ENCODE data around the gene FRAS1. TPM values are rescaled to one million over a fixed set of nuclear protein-coding genes. Genes with fewer than 3 reads are reported as not detected.

The FRAS1 gene
- total and polyA plus RNA-seq, 2 of the 8 experiments (the other 6 are each of a cell fraction or from before 2014, with no cell fraction given) = 38.5 to 109 TPM

DNA sequence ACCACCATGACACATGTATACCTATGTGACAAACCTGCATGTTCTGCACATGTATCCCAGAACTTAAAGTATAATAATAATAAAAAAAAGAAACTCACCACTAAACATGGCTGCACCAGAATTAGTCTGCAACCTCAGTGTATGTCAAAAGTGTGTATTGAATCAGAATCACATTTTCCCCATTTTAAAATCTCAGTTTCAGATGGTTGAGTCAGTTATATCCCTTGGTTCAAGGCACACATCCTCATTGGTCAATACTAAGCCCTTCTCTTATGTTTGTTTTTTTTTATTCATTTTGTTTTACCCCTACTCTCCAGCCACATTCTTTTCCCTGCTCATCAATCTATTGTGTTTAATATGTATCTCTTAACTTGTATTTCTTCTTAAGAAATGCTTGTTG, 436.6 kb downstream of the FRAS1 start:
- no peaks in the 10 kb centered on the region for H3K79me2 ChIP-seq (ENCODE audit: control insufficient read depth in 1 of 2, insufficient read depth in 2 of 2, low read length in 2 of 2)
- CTCF ChIA-PET (ENCODE audit: partially characterized antibody) = no interaction called here
- H3K9me3 ChIP-seq (ENCODE audit: insufficient read depth in 2 of 2, low read depth in 1 of 2, low read length in 1 of 2) = no peaks in the 10 kb centered on the region
- H3K14ac ChIP-seq (ENCODE audit: insufficient read length) = no peak overlapping the region
- H3K27me3 ChIP-seq (replicated peaks in 1 of 4; ENCODE audit: control insufficient read depth in 3 of 4, extremely low read depth in 1 of 4, insufficient read depth in 3 of 4, low read length in 3 of 4) = no peaks in the 10 kb centered on the region
- H4K91ac ChIP-seq (replicated peaks; ENCODE audit: insufficient read length, low read length) = no peak overlapping the region
- FAIRE-seq (no peak), DNase-seq (ENCODE audit: low read depth in 1 of 2, low spot score in 2 of 2) (no peak)
- H3K4ac ChIP-seq (replicated peaks; ENCODE audit: insufficient read length, low read depth, low read length) = no peak overlapping the region
- POLR2A ChIA-PET (ENCODE audit: partially characterized antibody) = interaction anchor here (0.6 kb wide), 1 partner anchor 484 kb away, joined by 3 read pairs; no protein-coding TSS in a partner anchor
- H4K20me1 ChIP-seq (replicated peaks in 1 of 2; ENCODE audit: control insufficient read depth in 1 of 2, insufficient read depth in 2 of 2, low read length in 2 of 2) = no peaks in the 10 kb centered on the region
- H3K56ac ChIP-seq (replicated peaks; ENCODE audit: insufficient read length, low read depth, low read length) = no peak overlapping the region
- H4K8ac ChIP-seq (ENCODE audit: extremely low read depth, insufficient read depth, low read length) = no peak overlapping the region
- peaks cover 2 to 25% (median 9%) of the 10 kb centered on the region in 4 experiments; a peak in 6 of 8 replicates for H3K36me3 ChIP-seq (ENCODE audit: control insufficient read depth in 2 of 4, insufficient read depth in 4 of 4, low read length in 3 of 4)
- H3K23ac ChIP-seq (ENCODE audit: insufficient read length) = no peak overlapping the region
- no peak overlapping the region for H3K27ac ChIP-seq (ENCODE audit: low read depth, low read length)
- no peaks in the 10 kb centered on the region for H3K23me2 ChIP-seq (ENCODE audit: low read depth, low read length)
- no peak overlapping the region for H2BK5ac ChIP-seq (ENCODE audit: low read depth, low read length)
- H2AK5ac ChIP-seq (ENCODE audit: low read depth, low read length) = no peak overlapping the region
- H3K4me2 ChIP-seq (ENCODE audit: insufficient read depth in 1 of 2, low read depth in 2 of 2, low read length in 2 of 2) = no peak overlapping the region
- H2BK12ac ChIP-seq (ENCODE audit: low read depth, low read length) = no peak overlapping the region
- H2AFZ ChIP-seq (ENCODE audit: low read length) = no peak overlapping the region
- no peak overlapping the region for H4K5ac ChIP-seq (ENCODE audit: insufficient read length, low read depth, low read length)
- H2BK15ac ChIP-seq (ENCODE audit: low read length) = no peak overlapping the region
- no peak overlapping the region for H3K18ac ChIP-seq (ENCODE audit: extremely low read depth, low read length)
- no peak overlapping the region for H3K4me3 ChIP-seq (ENCODE audit: extremely low read depth in 1 of 4, insufficient read depth in 2 of 4, low read depth in 3 of 4, low read length in 4 of 4)
- H2BK20ac ChIP-seq (ENCODE audit: low read length) = no peak overlapping the region
- H3K4me1 ChIP-seq (replicated peaks in 1 of 4; ENCODE audit: control insufficient read depth in 3 of 4, insufficient read depth in 4 of 4, low read length in 3 of 4) = no peaks in the 10 kb centered on the region
- H2BK120ac ChIP-seq (replicated peaks; ENCODE audit: low read depth, low read length) = no peak overlapping the region
- H3K9ac ChIP-seq (replicated peaks in 1 of 4; ENCODE audit: extremely low read depth in 1 of 4, low read depth in 3 of 4, low read length in 3 of 4) = no peak overlapping the region
- no peaks in the 10 kb centered on the region for H3K79me1 ChIP-seq (ENCODE audit: low read depth, low read length)
- TF ChIP-seq TAF1 (IDR thresholded peaks at IDR 0.05; ENCODE audit: low read depth, low read length) (no peak), CHD1 (IDR thresholded peaks at IDR 0.05; ENCODE audit: low read depth, low read length) (no peak), CTBP2 (IDR thresholded peaks at IDR 0.05; ENCODE audit: borderline replicate concordance, insufficient read depth, insufficient read length, low read length) (no peak), CEBPB (IDR thresholded peaks at IDR 0.05; ENCODE audit: low read depth, low read length) (no peak), JUND (IDR thresholded peaks at IDR 0.05; ENCODE audit: low read length) (no peak), POLR2A (IDR thresholded peaks at IDR 0.05; ENCODE audit: control extremely low read depth in 1 of 2, low read depth in 2 of 2, low read length in 2 of 2) (no peak), GABPA (IDR thresholded peaks at IDR 0.05; ENCODE audit: borderline replicate concordance, insufficient read depth, low read length) (no peak), ZNF274 (IDR thresholded peaks at IDR 0.05; ENCODE audit: borderline replicate concordance, extremely low read depth, low read length) (no peak), BRCA1 (IDR thresholded peaks at IDR 0.05; ENCODE audit: low read depth, low read length) (no peak), SP4 (IDR thresholded peaks at IDR 0.05; ENCODE audit: low read length) (no peak), TEAD4 (IDR thresholded peaks at IDR 0.05; ENCODE audit: low read depth, low read length) (no peak)
- TF ChIP-seq, protein P1, sequence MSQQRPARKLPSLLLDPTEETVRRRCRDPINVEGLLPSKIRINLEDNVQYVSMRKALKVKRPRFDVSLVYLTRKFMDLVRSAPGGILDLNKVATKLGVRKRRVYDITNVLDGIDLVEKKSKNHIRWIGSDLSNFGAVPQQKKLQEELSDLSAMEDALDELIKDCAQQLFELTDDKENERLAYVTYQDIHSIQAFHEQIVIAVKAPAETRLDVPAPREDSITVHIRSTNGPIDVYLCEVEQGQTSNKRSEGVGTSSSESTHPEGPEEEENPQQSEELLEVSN (IDR thresholded peaks at IDR 0.05) = no peak
- TF ChIP-seq, protein P2, sequence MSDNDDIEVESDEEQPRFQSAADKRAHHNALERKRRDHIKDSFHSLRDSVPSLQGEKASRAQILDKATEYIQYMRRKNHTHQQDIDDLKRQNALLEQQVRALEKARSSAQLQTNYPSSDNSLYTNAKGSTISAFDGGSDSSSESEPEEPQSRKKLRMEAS (IDR thresholded peaks at IDR 0.05) = no peak

All from H1 (cell line).